WERI-Rb-1 (cell line): Measurements from ENCODE around the gene FIZ1.

Source experiments
- DNase-seq: peaks from one replicate; pipeline ENCODE4 v3.0.0-alpha.2; 2020
- H3K27ac ChIP-seq: fragments of 250-450 bp; sonication (Bioruptor Pico); 2 replicates; pipeline ENCODE4 v1.5.1; 2020; ENCODE audit warnings: mild to moderate bottlenecking, moderate library complexity
- H3K27me3 ChIP-seq: fragments of 250-450 bp; sonication (Bioruptor Pico); 2 replicates; pipeline ENCODE4 v1.5.1; 2021; ENCODE audit warnings: mild to moderate bottlenecking, low read depth, moderate library complexity; ENCODE audit not compliant: insufficient read depth, severe bottlenecking
- H3K36me3 ChIP-seq: fragments of 250-450 bp; sonication (Bioruptor Pico); 2 replicates; pipeline ENCODE4 v1.5.1; 2020; ENCODE audit warnings: mild to moderate bottlenecking, moderate library complexity
- H3K4me3 ChIP-seq: 2 replicates; pipeline ENCODE4 v1.5.1; 2011; ENCODE audit warnings: low read depth, mild to moderate bottlenecking, control low read depth, low read length
- H3K9me3 ChIP-seq: fragments of 250-450 bp; sonication (Bioruptor Pico); 2 replicates; pipeline ENCODE4 v1.5.1; 2021; ENCODE audit warnings: mild to moderate bottlenecking, moderate library complexity; ENCODE audit not compliant: severe bottlenecking
- TF ChIP-seq, protein P1 (sequence below): IDR thresholded peaks from 2 replicates; pipeline ENCODE4 v1.5.1; 2011; ENCODE audit warnings: low read depth, mild to moderate bottlenecking, control low read depth, inconsistent platforms, low read length

The FIZ1 gene

GRCh38 chr19:55544776-55545439 is 54.4 kb downstream of the FIZ1 start:
- Histone ChIP-seq H3K9me3 (no peaks in the 10 kb centered on the region), H3K27ac (no peak overlapping the region), H3K4me3 (no peak overlapping the region), H3K36me3 (no peaks in the 10 kb centered on the region), H3K27me3 (no peaks in the 10 kb centered on the region)
- TF ChIP-seq, protein P1, sequence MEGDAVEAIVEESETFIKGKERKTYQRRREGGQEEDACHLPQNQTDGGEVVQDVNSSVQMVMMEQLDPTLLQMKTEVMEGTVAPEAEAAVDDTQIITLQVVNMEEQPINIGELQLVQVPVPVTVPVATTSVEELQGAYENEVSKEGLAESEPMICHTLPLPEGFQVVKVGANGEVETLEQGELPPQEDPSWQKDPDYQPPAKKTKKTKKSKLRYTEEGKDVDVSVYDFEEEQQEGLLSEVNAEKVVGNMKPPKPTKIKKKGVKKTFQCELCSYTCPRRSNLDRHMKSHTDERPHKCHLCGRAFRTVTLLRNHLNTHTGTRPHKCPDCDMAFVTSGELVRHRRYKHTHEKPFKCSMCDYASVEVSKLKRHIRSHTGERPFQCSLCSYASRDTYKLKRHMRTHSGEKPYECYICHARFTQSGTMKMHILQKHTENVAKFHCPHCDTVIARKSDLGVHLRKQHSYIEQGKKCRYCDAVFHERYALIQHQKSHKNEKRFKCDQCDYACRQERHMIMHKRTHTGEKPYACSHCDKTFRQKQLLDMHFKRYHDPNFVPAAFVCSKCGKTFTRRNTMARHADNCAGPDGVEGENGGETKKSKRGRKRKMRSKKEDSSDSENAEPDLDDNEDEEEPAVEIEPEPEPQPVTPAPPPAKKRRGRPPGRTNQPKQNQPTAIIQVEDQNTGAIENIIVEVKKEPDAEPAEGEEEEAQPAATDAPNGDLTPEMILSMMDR = no peak
- DNase-seq = no peak

DNA sequence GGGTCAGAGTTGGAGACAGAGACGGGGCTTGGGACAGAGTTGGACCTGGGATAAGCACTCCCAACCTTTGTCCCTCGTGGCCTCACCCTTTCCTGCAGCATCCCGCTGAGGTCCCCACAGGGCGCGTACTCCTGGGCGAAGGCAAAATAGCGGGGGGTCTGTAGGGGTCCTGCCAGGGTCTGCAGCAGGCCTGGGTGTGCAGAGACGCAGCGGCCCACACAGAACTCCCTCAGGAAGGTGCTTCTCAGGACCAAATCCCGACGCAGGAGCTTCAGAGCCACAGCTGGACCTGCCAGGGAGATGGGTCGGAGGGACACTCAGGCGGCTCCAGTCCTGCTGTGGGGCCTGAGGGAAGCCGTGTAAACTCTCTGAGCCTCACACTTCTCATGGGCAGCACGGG is 55.3 kb downstream of the FIZ1 start:
- TF ChIP-seq, protein P1 = no peak
- Histone ChIP-seq H3K27ac (no peak overlapping the region), H3K27me3 (no peaks in the 10 kb centered on the region), H3K36me3 (no peaks in the 10 kb centered on the region), H3K9me3 (no peaks in the 10 kb centered on the region), H3K4me3 (no peak overlapping the region)
- DNase-seq = no peak

DNA sequence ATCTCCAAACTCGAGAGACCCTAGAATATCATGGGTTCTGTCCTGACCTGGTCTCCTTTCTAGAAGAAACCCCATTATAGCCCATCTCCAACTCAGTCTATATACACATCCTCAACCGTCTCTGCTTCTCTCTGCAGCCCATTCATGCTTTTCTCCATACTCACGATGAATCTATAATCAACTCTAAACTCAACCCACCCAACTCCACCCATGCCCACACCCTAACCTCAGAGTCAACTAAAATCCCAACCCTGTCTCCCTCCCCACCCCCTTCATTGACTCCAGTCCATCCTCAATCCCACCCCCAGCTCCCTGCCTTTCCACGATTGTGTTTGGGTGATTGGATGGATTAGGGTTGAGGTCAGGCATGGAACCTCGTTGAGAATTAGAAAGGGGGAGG is 55.8 kb downstream of the FIZ1 start:
- TF ChIP-seq, protein P1 = no peak
- no peaks in the 10 kb centered on the region for H3K27me3 ChIP-seq
- no peaks in the 10 kb centered on the region for H3K36me3 ChIP-seq

DNA sequence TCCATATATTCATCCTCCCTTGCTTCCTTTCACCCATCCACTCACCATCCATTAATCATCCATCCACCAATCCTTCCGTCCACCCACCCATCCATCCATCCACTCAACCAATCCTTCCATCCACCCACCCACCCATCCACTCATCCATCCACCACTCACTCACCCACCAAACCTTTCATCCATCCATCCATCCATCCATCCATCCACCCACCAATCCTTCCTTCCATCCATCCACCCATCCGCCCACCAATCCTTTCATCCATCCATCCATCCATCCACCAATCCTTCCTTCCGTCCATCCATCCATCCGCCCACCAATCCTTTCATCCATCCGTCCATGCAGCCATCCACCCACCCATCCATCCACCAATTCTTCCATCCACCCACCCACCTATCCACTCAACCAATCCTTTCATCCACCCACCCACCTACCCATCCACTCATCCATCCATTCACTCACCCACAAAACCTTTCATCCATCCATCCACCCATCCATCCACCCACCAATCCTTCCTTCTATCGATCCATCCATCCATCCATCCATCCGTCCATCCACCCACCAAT is 56.9 kb downstream of the FIZ1 start:
- TF ChIP-seq, protein P1 = no peak
- Histone ChIP-seq H3K4me3 (no peak overlapping the region), H3K27me3 (no peaks in the 10 kb centered on the region), H3K27ac (no peak overlapping the region), H3K9me3 (no peaks in the 10 kb centered on the region), H3K36me3 (no peaks in the 10 kb centered on the region)
- no peak for DNase-seq

More for the DNA sequence above, 55.8 kb downstream of the FIZ1 start:
- Histone ChIP-seq H3K9me3 (no peaks in the 10 kb centered on the region), H3K4me3 (no peak overlapping the region), H3K27ac (no peak overlapping the region)
- no peak for DNase-seq
